ENCODE data around the gene LSMEM2.
"Not testable (repeated sequence)": the region's sequence is repeated elsewhere in the genome, so short reads cannot be mapped to it uniquely, and the experiment has no call there.

LSMEM2 gene

GRCh38 chr3:50262200-50262599 lies 16.7 kb upstream of the LSMEM2 start:
- Histone ChIP-seq H3K27me3 (replicated peaks in 2 of 5; ENCODE audit: control insufficient read depth in 4 of 5, insufficient read depth in 5 of 5, low read length in 4 of 5) (peaks cover 0 to 21% (median 5%) of the 10 kb centered on the region in 5 experiments), H3K4me1 (ENCODE audit: control extremely low read depth in 1 of 4, control insufficient read depth in 4 of 4, insufficient read depth in 4 of 4, low read length in 3 of 4) (peaks cover 0 to 16% (median 14%) of the 10 kb centered on the region in 4 experiments), H3K36me3 (ENCODE audit: control insufficient read depth in 4 of 4, insufficient read depth in 4 of 4, low read length in 3 of 4) (peaks cover 8 to 29% (median 15%) of the 10 kb centered on the region in 4 experiments)
- WGBS (ENCODE audit: insufficient coverage), result 100% methylated on average over 3 of the region's 4 CpGs
- DNase-seq; POLR2A ChIA-PET; H3K27ac ChIP-seq (ENCODE audit: insufficient read depth in 1 of 2, low read depth in 1 of 2, low read length in 2 of 2, poor library complexity in 1 of 2, severe bottlenecking in 2 of 2); H3K4me3 ChIP-seq (ENCODE audit: control insufficient read depth in 1 of 7, extremely low read depth in 1 of 7, insufficient read depth in 4 of 7, low read depth in 2 of 7, low read length in 6 of 7); H3K9me3 ChIP-seq (ENCODE audit: control extremely low read depth in 1 of 5, control insufficient read depth in 4 of 5, insufficient read depth in 2 of 5, low read depth in 1 of 5, low read length in 4 of 5): not testable (repeated sequence)
- CTCF ChIA-PET, result interaction anchor here (69.0 to 72.5 kb wide), 2 partner anchors 13 to 30 kb away, joined by 1875 read pairs; partner anchors contain the start of genes GNAI2, LSMEM2, SEMA3B and SLC38A3

DNA sequence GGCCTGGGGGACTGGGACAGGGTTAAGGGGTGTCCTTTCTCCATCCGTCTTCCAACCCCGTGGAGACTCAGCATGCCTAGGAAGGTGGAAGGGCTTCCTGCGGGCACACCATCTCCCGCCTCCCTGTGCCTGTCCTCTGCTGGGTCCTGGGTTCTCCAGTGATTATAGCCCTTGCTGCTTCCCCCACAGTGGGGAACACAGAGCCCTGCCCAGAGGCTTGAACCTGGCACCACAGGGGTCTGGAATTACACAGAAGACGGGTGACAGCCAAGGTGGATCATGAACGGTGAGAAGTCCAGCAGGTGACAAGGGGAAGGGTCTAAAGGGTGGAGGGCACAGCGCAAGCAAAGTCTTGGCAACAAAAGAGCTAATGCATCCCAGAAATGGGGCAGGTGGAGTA lies 16.1 kb upstream of the LSMEM2 start:
- H3K9me3 ChIP-seq (ENCODE audit: control extremely low read depth in 1 of 5, control insufficient read depth in 4 of 5, insufficient read depth in 2 of 5, low read depth in 1 of 5, low read length in 4 of 5), result no peaks in the 10 kb centered on the region
- H3K27ac ChIP-seq (ENCODE audit: insufficient read depth in 1 of 2, low read depth in 1 of 2, low read length in 2 of 2, poor library complexity in 1 of 2, severe bottlenecking in 2 of 2), result no peak overlapping the region
- H3K27me3 ChIP-seq (replicated peaks in 2 of 5; ENCODE audit: control insufficient read depth in 4 of 5, insufficient read depth in 5 of 5, low read length in 4 of 5), result peaks cover 0 to 27% (median 5%) of the 10 kb centered on the region in 5 experiments
- peaks cover 3 to 23% (median 9%) of the 10 kb centered on the region in 4 experiments for H3K36me3 ChIP-seq (ENCODE audit: control insufficient read depth in 4 of 4, insufficient read depth in 4 of 4, low read length in 3 of 4)
- ChIA-PET POLR2A (no interaction called here), CTCF (interaction anchor here (69.0 to 72.5 kb wide), 2 partner anchors 13 to 31 kb away, joined by 1875 read pairs; partner anchors contain the start of genes GNAI2, LSMEM2, SEMA3B and SLC38A3)
- H3K4me3 ChIP-seq (ENCODE audit: control insufficient read depth in 1 of 7, extremely low read depth in 1 of 7, insufficient read depth in 4 of 7, low read depth in 2 of 7, low read length in 6 of 7), result no peak overlapping the region
- peaks cover 0 to 16% (median 14%) of the 10 kb centered on the region in 4 experiments for H3K4me1 ChIP-seq (ENCODE audit: control extremely low read depth in 1 of 4, control insufficient read depth in 4 of 4, insufficient read depth in 4 of 4, low read length in 3 of 4)
- 98% methylated on average over 7 of the region's 7 CpGs for WGBS (ENCODE audit: insufficient coverage)
- DNase-seq, result no peak

- no peak for DNase-seq
- H3K9me3 ChIP-seq (ENCODE audit: control extremely low read depth in 1 of 5, control insufficient read depth in 4 of 5, insufficient read depth in 2 of 5, low read depth in 1 of 5, low read length in 4 of 5), result no peaks in the 10 kb centered on the region
- ChIA-PET CTCF (interaction anchor here (1.1 to 72.5 kb wide), 5 partner anchors 14 to 143 kb away, joined by 3 to 1875 read pairs (median 5); partner anchors contain the start of genes GNAI2, LSMEM2, SEMA3B and SLC38A3), POLR2A (interaction anchor here (0.6 to 0.8 kb wide), 4 partner anchors 14 to 65 kb away, joined by 3 to 7 read pairs (median 4); partner anchors contain the start of gene TUSC2)
- H3K27me3 ChIP-seq (replicated peaks in 2 of 5; ENCODE audit: control insufficient read depth in 4 of 5, insufficient read depth in 5 of 5, low read length in 4 of 5), result peaks cover 0 to 36% (median 5%) of the 10 kb centered on the region in 5 experiments
- no peak overlapping the region for H3K4me3 ChIP-seq (ENCODE audit: control insufficient read depth in 1 of 7, extremely low read depth in 1 of 7, insufficient read depth in 4 of 7, low read depth in 2 of 7, low read length in 6 of 7)
- no peak overlapping the region for H3K27ac ChIP-seq (ENCODE audit: insufficient read depth in 1 of 2, low read depth in 1 of 2, low read length in 2 of 2, poor library complexity in 1 of 2, severe bottlenecking in 2 of 2)
- H3K4me1 ChIP-seq (ENCODE audit: control extremely low read depth in 1 of 4, control insufficient read depth in 4 of 4, insufficient read depth in 4 of 4, low read length in 3 of 4), result peaks cover 0 to 16% (median 14%) of the 10 kb centered on the region in 4 experiments
- 85% methylated on average over 6 of the region's 6 CpGs for WGBS (ENCODE audit: insufficient coverage)
- H3K36me3 ChIP-seq (ENCODE audit: control insufficient read depth in 4 of 4, insufficient read depth in 4 of 4, low read length in 3 of 4), result peaks cover 0 to 14% (median 2%) of the 10 kb centered on the region in 4 experiments
Observed at GRCh38 chr3:50263478-50264382, 15.2 kb upstream of the LSMEM2 start.

- Histone ChIP-seq H3K27ac (ENCODE audit: insufficient read depth in 1 of 2, low read depth in 1 of 2, low read length in 2 of 2, poor library complexity in 1 of 2, severe bottlenecking in 2 of 2) (no peak overlapping the region), H3K4me1 (ENCODE audit: control extremely low read depth in 1 of 4, control insufficient read depth in 4 of 4, insufficient read depth in 4 of 4, low read length in 3 of 4) (peaks cover 0 to 14% (median 13%) of the 10 kb centered on the region in 4 experiments)
- POLR2A ChIA-PET, result interaction anchor here (0.6 to 0.8 kb wide), 3 partner anchors 21 to 66 kb away, joined by 4 to 7 read pairs (median 5); partner anchors contain the start of gene TUSC2
Observed at GRCh38 chr3:50264383-50264963, 14.4 kb upstream of the LSMEM2 start.

GRCh38 chr3:50264964-50265485 lies 13.9 kb upstream of the LSMEM2 start:
- Histone ChIP-seq H3K4me1 (ENCODE audit: control extremely low read depth in 1 of 4, control insufficient read depth in 4 of 4, insufficient read depth in 4 of 4, low read length in 3 of 4) (peaks cover 0 to 10% (median 9%) of the 10 kb centered on the region in 4 experiments), H3K27ac (ENCODE audit: insufficient read depth in 1 of 2, low read depth in 1 of 2, low read length in 2 of 2, poor library complexity in 1 of 2, severe bottlenecking in 2 of 2) (no peak overlapping the region), H3K9me3 (ENCODE audit: control extremely low read depth in 1 of 5, control insufficient read depth in 4 of 5, insufficient read depth in 2 of 5, low read depth in 1 of 5, low read length in 4 of 5) (no peaks in the 10 kb centered on the region), H3K4me3 (ENCODE audit: control insufficient read depth in 1 of 7, extremely low read depth in 1 of 7, insufficient read depth in 4 of 7, low read depth in 2 of 7, low read length in 6 of 7) (no peak overlapping the region), H3K27me3 (replicated peaks in 2 of 5; ENCODE audit: control insufficient read depth in 4 of 5, insufficient read depth in 5 of 5, low read length in 4 of 5) (peaks cover 0 to 40% (median 5%) of the 10 kb centered on the region in 5 experiments), H3K36me3 (ENCODE audit: control insufficient read depth in 4 of 4, insufficient read depth in 4 of 4, low read length in 3 of 4) (peaks cover 0 to 3% (median 0%) of the 10 kb centered on the region in 4 experiments)
- POLR2A ChIA-PET, result no interaction called here
- CTCF ChIA-PET, result interaction anchor here (1.2 to 72.5 kb wide), 4 partner anchors 15 to 145 kb away, joined by 4 to 1875 read pairs (median 940); partner anchors contain the start of genes GNAI2, LSMEM2, SEMA3B and SLC38A3
- DNase-seq, result no peak
- 76% methylated on average over 3 of the region's 7 CpGs for WGBS (ENCODE audit: insufficient coverage)

More at GRCh38 chr3:50264383-50264963, 14.4 kb upstream of the LSMEM2 start:
- H3K9me3 ChIP-seq (ENCODE audit: control extremely low read depth in 1 of 5, control insufficient read depth in 4 of 5, insufficient read depth in 2 of 5, low read depth in 1 of 5, low read length in 4 of 5), result no peaks in the 10 kb centered on the region
- WGBS (ENCODE audit: insufficient coverage), result no CpG with 5 or more reads among the region's 7 CpGs
- CTCF ChIA-PET, result interaction anchor here (1.1 to 72.5 kb wide), 5 partner anchors 15 to 144 kb away, joined by 3 to 1875 read pairs (median 5); partner anchors contain the start of genes GNAI2, LSMEM2, SEMA3B and SLC38A3
- peaks cover 0 to 6% (median 0%) of the 10 kb centered on the region in 4 experiments for H3K36me3 ChIP-seq (ENCODE audit: control insufficient read depth in 4 of 4, insufficient read depth in 4 of 4, low read length in 3 of 4)
- no peak for DNase-seq
- H3K4me3 ChIP-seq (ENCODE audit: control insufficient read depth in 1 of 7, extremely low read depth in 1 of 7, insufficient read depth in 4 of 7, low read depth in 2 of 7, low read length in 6 of 7), result no peak overlapping the region
- H3K27me3 ChIP-seq (replicated peaks in 2 of 5; ENCODE audit: control insufficient read depth in 4 of 5, insufficient read depth in 5 of 5, low read length in 4 of 5), result peaks cover 0 to 40% (median 5%) of the 10 kb centered on the region in 5 experiments

GRCh38 chr3:50265571-50265970 lies 13.3 kb upstream of the LSMEM2 start:
- no peak overlapping the region for H3K27ac ChIP-seq (ENCODE audit: insufficient read depth in 1 of 2, low read depth in 1 of 2, low read length in 2 of 2, poor library complexity in 1 of 2, severe bottlenecking in 2 of 2)
- peaks cover 0 to 40% (median 5%) of the 10 kb centered on the region in 5 experiments for H3K27me3 ChIP-seq (replicated peaks in 2 of 5; ENCODE audit: control insufficient read depth in 4 of 5, insufficient read depth in 5 of 5, low read length in 4 of 5)
- no peak for DNase-seq
- ChIA-PET POLR2A (no interaction called here), CTCF (interaction anchor here (1.5 to 72.5 kb wide), 4 partner anchors 16 to 145 kb away, joined by 5 to 1875 read pairs (median 940); partner anchors contain the start of genes GNAI2, LSMEM2, SEMA3B and SLC38A3)
- H3K9me3 ChIP-seq (ENCODE audit: control extremely low read depth in 1 of 5, control insufficient read depth in 4 of 5, insufficient read depth in 2 of 5, low read depth in 1 of 5, low read length in 4 of 5), result no peaks in the 10 kb centered on the region
- H3K36me3 ChIP-seq (ENCODE audit: control insufficient read depth in 4 of 4, insufficient read depth in 4 of 4, low read length in 3 of 4), result peaks cover 0 to 3% (median 0%) of the 10 kb centered on the region in 4 experiments
- H3K4me3 ChIP-seq (ENCODE audit: control insufficient read depth in 1 of 7, extremely low read depth in 1 of 7, insufficient read depth in 4 of 7, low read depth in 2 of 7, low read length in 6 of 7), result no peak overlapping the region
- H3K4me1 ChIP-seq (ENCODE audit: control extremely low read depth in 1 of 4, control insufficient read depth in 4 of 4, insufficient read depth in 4 of 4, low read length in 3 of 4), result peaks cover 0 to 6% (median 5%) of the 10 kb centered on the region in 4 experiments
- WGBS (ENCODE audit: insufficient coverage), result 100% methylated on average over 1 of the region's 1 CpG
